ENCODE measurements around the gene CEP128.

CEP128 gene

GRCh38 chr14:80705241-80705980, 236.1 kb downstream of the CEP128 start:
- TF ChIP-seq CTCF (IDR thresholded peaks at IDR 0.05; ENCODE audit: low read depth, low read length), result no peak
- H3K27ac ChIP-seq, result no peak overlapping the region
- DNase-seq, result no peak

GRCh38 chr14:80700601-80701000, 240.9 kb downstream of the CEP128 start:
- Histone ChIP-seq H3K36me3 (no peaks in the 10 kb centered on the region), H3K9me3 (ENCODE audit: severe bottlenecking) (no peaks in the 10 kb centered on the region), H3K27me3 (ENCODE audit: insufficient read depth, low read depth, severe bottlenecking) (no peaks in the 10 kb centered on the region), H3K4me3 (ENCODE audit: low read depth, low read length) (no peak overlapping the region), H3K27ac (no peak overlapping the region)
- DNase-seq, result no peak
- no peak for TF ChIP-seq CTCF (IDR thresholded peaks at IDR 0.05; ENCODE audit: low read depth, low read length)

More at GRCh38 chr14:80705241-80705980, 236.1 kb downstream of the CEP128 start:
- Histone ChIP-seq H3K27me3 (ENCODE audit: insufficient read depth, low read depth, severe bottlenecking) (no peaks in the 10 kb centered on the region), H3K36me3 (no peaks in the 10 kb centered on the region), H3K4me3 (ENCODE audit: low read depth, low read length) (no peak overlapping the region), H3K9me3 (ENCODE audit: severe bottlenecking) (no peaks in the 10 kb centered on the region)

- H3K4me3 ChIP-seq (ENCODE audit: low read depth, low read length), result no peak overlapping the region
- TF ChIP-seq CTCF (IDR thresholded peaks at IDR 0.05; ENCODE audit: low read depth, low read length), result no peak
- H3K36me3 ChIP-seq, result no peaks in the 10 kb centered on the region
- DNase-seq, result no peak
- no peak overlapping the region for H3K27ac ChIP-seq
- H3K9me3 ChIP-seq (ENCODE audit: severe bottlenecking), result no peaks in the 10 kb centered on the region
- H3K27me3 ChIP-seq (ENCODE audit: insufficient read depth, low read depth, severe bottlenecking), result no peaks in the 10 kb centered on the region
Measured at GRCh38 chr14:80699861-80700260, 241.7 kb downstream of the CEP128 start.

- Histone ChIP-seq H3K27ac (no peak overlapping the region), H3K27me3 (ENCODE audit: insufficient read depth, low read depth, severe bottlenecking) (no peaks in the 10 kb centered on the region), H3K4me3 (ENCODE audit: low read depth, low read length) (no peak overlapping the region), H3K9me3 (ENCODE audit: severe bottlenecking) (no peaks in the 10 kb centered on the region), H3K36me3 (no peaks in the 10 kb centered on the region)
- TF ChIP-seq CTCF (IDR thresholded peaks at IDR 0.05; ENCODE audit: low read depth, low read length), result no peak
- no peak for DNase-seq
Measured at GRCh38 chr14:80698974-80699373, 242.6 kb downstream of the CEP128 start.

- no peak for DNase-seq
- Histone ChIP-seq H3K27ac (no peak overlapping the region), H3K9me3 (ENCODE audit: severe bottlenecking) (no peaks in the 10 kb centered on the region), H3K4me3 (ENCODE audit: low read depth, low read length) (no peak overlapping the region), H3K27me3 (ENCODE audit: insufficient read depth, low read depth, severe bottlenecking) (no peaks in the 10 kb centered on the region), H3K36me3 (no peaks in the 10 kb centered on the region)
- TF ChIP-seq CTCF (IDR thresholded peaks at IDR 0.05; ENCODE audit: low read depth, low read length), result no peak
Measured at GRCh38 chr14:80695869-80696268, 245.7 kb downstream of the CEP128 start.

- Histone ChIP-seq H3K36me3 (no peaks in the 10 kb centered on the region), H3K27me3 (ENCODE audit: insufficient read depth, low read depth, severe bottlenecking) (no peaks in the 10 kb centered on the region), H3K9me3 (ENCODE audit: severe bottlenecking) (no peaks in the 10 kb centered on the region), H3K4me3 (ENCODE audit: low read depth, low read length) (no peak overlapping the region), H3K27ac (no peak overlapping the region)
- TF ChIP-seq CTCF (IDR thresholded peaks at IDR 0.05; ENCODE audit: low read depth, low read length), result no peak
- no peak for DNase-seq
Measured at GRCh38 chr14:80692903-80693302, 248.6 kb downstream of the CEP128 start.

Data from WERI-Rb-1 (cell line).